ENCODE data around the gene FLNC. TPM values are rescaled to one million over a fixed set of nuclear protein-coding genes. Genes with fewer than 3 reads are reported as not detected.

Gene FLNC
- total and polyA plus RNA-seq, 9 of the 15 experiments (the other 6 are each of a cell fraction or from before 2014, with no cell fraction given): 0.90 to 155 (median 28.8) TPM

GRCh38 chr7:128862571-128863432 is 32.6 kb downstream of the FLNC start, which contains the start of gene ATP6V1F (continued):
- TF ChIP-seq ZNF407 (IDR thresholded peaks at IDR 0.05; ENCODE audit: low read depth) (peak; percentile 83), MCM2 (IDR thresholded peaks at IDR 0.05; ENCODE audit: low read depth) (no peak), MLLT1 (IDR thresholded peaks at IDR 0.05) (peak in 1 of 2 experiments; percentile 46; a peak in 1 of 4 replicates), ZSCAN29 (IDR thresholded peaks at IDR 0.05) (0 out of 2 replicates have a peak, but pooled peaks have one; percentile 53), ZEB2 (IDR thresholded peaks at IDR 0.05) (no peak), GTF2E2 (tag; IDR thresholded peaks at IDR 0.05) (no peak), ARID4B (CRISPR knock-in tag; IDR thresholded peaks at IDR 0.05) (peak; percentile 19; the same call in 1 of the 2 replicates), POLR2AphosphoS5 (IDR thresholded peaks at IDR 0.05; ENCODE audit: control insufficient read depth, insufficient read depth, low read depth, low read length) (peak; percentile 80), ARID3B (CRISPR knock-in tag; IDR thresholded peaks at IDR 0.05; ENCODE audit: borderline replicate concordance) (peak; percentile 89; the same call in 1 of the 2 replicates), ZNF316 (IDR thresholded peaks at IDR 0.05) (peak; percentile 71)
